Activated CD8-positive, alpha-beta memory T cell treated with anti-CD3 and anti-CD28 coated beads, Interleukin-2, amount 50 U/mL, for 1 hour (primary cell): ENCODE results near the gene ALK.

Experiments used
- DNase-seq: peaks from one replicate; pipeline ENCODE4 v3.0.0-alpha.2; 2020; ENCODE audit errors: extremely low read depth

ALK gene

DNA sequence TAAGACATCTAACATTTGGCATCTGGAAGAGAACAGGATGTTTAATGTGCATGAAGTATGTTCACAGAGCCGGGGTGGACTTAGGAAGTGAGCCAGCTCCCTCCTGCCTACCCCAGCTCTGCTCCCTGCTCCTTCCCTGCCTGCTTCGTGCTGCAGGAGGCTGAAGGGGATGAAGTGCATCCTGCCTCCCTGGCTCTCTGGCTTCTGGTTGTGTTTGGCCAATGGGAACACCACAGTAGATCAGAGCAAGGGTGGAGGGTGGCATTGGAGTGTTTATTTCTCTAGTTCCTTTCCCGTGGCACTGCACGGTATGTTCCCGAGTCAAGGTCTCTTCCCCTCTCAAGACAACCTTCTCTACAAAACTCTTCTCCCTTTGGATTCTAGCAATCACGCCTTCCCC lies 426.3 kb downstream of the ALK start:
- DNase-seq, result no peak

DNA sequence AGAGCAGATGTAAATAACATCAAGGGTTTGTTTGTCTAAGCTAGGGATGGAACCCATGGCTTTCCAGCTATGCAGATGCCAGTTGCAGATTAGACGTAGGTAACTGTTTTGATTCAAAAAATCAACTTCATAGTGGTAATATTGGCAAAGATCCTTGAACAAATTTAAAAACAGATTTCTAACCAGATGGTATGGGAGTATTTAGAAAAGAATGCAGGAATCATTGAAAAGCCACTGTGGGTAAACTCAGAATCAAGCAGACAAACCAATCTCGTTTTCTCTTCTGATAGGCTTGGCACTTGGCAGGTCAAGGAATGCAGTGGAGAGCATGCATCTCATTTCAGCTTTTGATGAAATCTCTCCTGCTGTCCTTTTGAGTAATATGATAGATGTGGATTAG lies 428.7 kb downstream of the ALK start:
- DNase-seq, result no peak

DNA sequence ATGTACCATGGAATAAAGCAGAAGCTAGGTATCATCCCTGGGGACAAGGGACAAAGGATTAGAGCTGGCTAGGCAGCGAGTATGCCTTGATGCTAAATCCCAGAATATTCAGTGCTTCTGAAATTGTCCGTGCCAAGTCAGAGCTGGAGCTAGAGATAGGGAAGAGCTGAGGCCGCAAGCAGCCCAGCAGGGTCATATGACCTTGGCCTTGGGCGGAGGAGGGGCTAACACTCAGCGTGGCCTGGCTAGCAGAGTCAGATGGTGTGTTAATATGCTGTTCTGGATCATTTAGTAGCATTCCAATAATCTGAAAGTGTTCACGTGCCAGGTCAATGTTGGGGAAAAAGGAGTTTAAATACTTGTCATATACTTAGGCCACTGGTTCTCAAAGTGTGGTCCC lies 431.3 kb downstream of the ALK start:
- DNase-seq, result no peak

DNA sequence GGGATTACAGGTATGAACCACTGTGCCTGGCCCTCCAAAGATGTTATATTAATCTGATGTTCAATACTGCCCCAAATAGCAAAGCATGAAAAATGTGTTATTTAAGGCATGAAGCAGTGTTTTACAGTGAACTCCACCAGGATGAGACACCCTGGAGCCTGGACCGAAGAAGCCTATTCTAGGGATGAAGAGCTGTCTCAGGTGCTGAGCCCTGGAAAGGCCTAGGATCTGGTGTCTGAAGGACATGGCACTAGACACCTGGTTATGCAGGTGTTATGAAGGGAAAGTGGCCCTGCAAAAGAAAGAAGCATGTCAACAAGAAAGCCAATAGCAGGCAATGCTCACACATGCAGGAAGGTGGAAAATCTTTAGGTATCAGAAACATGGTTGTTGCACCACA lies 431.8 kb downstream of the ALK start:
- DNase-seq, result no peak

DNA sequence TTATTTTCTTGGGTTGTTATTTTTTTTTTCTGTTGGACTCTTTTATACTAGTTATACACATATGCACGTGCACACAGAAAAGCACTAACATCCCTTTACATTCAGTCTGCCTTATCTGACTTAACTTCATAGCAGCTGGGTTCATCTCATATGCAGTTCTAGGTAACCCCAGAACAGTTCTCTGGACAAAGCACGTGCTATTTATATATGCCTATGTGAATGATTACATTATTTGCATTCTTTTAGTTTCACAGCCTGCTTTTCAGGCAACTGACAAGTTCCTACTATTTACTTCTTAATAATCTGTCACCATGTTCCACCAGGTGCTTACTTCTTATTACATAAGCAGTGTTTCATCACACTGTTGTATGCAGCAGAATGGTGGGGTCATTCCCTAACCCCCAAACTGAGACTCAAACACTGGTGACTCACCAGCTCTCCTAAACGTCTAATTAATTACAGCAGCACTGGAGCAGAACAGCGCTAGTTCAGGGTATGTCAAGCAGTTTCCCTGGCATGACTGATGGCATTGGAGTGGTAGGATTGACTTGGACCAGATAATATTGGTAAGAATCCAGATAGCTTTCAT lies 433.3 kb downstream of the ALK start:
- no peak for DNase-seq

DNA sequence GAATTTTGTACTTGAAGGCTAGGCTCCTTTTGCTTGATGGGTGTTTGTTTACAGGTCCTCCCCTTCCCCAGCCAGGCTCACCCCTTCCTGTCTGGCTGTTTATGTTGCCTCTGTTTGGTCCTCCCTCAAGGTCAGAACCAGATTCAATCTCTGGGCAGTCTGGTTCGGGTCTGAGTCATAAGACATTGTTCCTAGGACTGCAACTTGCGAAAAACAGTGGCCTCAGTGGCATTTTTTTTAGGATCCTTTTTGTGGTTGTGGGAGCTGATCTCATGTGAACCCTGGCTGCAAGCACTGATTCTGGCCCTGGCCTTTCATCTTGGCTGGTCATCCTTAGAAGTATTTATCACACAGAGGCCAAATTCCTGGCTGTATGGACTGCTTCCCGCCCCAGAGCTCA lies 435.8 kb downstream of the ALK start:
- DNase-seq, result no peak

DNA sequence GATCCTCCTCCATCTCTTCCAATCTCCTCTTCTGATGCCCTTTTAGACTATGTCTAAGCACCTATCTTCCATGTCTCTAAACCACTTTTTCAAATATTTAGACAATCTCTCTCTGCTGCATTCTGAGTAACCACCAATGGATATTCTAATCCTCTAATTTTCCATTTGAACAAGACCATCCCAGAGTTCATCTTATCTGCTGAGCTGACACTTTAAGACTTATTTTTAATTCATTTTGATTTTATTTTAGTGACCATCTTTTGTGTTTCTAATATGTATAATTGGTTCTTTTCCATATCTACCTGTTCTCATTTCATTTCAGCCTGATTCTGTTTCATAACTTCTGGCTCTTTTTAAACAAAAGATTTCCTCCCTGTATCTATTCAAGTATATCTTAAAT lies 436.3 kb downstream of the ALK start:
- no peak for DNase-seq

DNA sequence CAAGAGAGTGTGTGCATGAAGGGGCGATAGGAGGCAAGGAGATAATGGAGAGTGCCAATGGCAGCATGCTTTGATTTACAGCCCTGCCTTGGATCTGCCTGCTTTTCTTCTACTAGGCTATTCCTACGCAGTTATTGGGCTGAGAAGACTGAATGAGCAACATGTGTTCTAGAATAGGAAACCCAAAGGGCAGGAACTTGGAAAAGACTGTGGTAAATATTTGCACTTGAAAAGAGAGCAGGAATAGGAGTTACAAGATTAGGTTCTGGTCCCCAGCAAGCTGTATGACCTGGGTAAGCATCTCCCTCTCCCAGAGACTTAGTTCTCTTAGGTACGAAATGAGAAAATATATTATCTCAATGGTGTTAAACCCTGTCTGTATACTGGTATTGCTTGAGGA lies 438.5 kb downstream of the ALK start:
- DNase-seq, result no peak

DNA sequence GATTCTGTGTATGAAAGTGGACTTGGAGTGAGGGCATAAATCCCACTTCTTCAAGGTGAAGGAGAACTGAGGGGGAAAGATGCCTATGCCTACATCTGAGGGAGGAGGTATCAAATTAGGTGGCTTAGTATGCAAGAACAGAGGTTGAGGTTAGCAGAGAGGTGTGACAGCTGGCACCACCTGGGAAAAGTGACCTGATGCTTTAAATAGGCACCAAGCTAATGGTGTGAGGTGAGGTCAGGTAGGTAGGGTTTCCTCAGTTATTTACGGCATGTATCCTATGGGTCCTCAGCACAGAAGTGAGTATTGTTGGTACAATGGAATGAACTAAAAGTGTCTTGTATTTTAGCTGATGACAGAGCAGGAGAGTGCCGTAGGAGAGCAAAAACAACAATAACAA lies 439.0 kb downstream of the ALK start:
- DNase-seq, result no peak

DNA sequence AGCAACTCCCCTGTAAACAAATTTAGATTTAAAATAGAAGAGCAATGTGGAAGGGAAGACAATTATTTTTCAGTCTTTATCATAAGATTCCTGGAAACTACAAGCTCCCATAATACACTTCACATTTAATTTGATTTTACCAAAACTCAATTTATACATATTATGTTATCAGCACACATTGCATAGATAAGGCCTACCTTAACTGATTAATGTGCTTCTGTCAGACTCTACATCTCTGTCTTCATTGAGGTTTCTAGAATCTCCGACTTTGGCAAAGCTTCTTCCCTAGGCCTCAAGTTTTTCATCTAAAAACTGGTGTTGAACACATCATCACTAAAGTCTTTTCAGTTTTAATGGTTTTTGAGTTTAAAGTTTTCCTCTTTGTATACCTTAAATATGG lies 440.1 kb downstream of the ALK start:
- no peak for DNase-seq

DNA sequence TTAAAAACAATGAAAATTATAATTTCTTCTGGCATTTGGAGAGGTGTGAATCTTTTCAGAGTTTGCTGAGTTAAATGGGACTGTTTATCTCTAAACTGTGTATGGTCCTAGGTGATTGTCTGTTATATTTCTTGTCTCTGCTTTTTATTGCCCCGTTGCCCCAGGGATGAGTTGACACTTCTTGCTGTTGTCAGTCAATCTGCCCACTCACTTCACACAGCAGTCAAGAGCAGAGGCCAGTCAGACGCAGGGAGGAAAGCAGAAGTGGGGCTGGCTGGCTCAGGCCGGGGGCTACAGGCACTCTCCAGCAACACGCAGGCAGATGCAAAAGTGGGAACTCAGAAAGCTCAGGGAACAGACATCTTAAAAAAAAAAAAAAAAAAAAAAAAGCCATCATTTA lies 441.0 kb downstream of the ALK start:
- DNase-seq, result no peak

DNA sequence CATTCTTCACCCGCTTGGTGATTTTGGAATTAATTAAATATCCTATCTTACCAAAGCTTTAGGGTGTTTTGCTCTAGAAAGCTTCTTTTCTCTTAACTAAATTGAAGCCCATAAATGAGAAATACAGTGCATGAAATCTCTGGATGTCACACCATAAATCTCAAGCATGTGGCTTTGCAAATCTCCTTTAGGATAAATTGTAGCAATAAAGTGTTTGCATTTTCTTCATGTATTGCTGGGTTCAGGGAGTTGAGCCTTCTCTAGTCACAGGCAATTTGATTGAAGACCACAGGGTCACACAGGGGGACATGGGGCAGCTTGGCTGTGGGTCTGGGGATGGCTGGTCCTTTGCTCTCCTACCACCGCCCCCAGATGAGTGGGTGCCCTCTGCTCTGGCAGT lies 442.0 kb downstream of the ALK start:
- no peak for DNase-seq

DNA sequence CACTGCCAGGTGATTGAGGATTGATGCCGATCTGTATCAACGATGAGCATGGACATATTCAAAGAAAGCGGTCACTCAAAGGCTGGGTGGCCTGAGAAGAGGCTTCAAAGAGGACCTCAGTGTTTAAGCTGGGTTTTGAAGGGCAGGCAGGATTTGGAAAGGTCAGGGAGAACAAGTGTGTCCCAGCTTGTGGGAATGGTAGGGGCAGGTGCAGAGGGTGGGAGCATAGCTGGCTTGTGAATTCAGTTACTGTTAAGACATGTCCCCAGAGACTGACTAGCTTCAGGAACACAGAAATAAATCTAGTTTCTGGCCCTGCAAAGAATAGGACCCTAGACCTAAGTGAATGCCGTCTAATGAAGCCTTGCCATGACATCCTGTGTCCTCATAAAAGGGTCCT lies 442.7 kb downstream of the ALK start:
- DNase-seq, result no peak

DNA sequence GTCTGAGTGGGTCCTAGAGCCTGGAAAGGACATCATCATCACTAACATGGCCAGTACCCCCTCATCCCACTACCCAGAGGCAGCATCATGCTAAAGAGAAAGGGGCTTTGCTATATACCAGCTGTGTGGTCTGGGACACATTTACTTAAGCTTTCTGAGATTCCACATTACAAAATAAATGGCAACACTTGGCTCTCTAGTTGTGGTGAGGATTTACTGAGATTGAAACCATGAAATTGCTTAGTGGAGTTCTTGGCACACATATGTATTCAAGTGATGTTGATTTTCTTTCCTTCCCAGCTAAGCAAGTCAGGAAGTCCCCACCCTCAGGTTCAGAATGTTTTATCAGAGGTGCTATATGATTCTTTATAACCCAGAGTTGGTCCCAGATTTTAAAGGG lies 444.2 kb downstream of the ALK start:
- DNase-seq, result no peak

DNA sequence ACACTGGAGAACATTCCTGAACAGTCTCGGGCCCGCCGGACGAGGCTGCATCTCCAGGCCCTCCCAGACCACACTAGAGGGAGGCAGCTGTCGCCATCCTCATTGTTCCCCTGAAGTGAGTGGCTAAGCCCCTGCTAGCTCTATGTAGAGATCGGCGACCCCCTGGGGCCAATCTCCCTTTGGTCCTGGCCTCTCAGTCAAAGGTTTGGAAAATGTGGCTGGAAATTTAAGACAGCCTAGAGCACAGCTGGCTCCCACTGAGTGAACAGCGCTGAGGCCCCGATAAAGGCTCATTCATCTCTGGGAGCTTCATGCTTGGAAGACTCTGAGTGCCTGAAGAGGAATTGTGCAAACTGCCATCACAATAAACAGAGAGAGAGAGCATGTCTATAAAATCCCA lies 445.9 kb downstream of the ALK start:
- DNase-seq, result no peak

DNA sequence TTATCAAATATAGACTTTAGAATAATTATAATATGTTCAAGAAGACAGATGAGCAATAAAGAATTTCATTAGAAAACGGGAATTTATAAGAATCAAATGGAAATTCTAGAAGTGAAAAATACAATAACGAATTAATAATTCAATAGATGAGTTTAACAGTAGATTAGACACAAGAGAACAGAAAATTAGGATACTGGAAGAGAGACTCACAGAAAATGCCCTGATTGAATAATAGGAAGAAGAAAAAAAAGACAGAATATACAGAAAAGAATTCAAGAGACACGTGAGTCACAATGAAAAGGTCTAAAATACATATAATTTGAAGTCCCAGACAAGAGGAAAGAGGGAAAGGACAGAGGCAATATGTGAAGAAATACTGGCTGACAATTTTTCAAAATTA lies 451.4 kb downstream of the ALK start:
- no peak for DNase-seq

DNA sequence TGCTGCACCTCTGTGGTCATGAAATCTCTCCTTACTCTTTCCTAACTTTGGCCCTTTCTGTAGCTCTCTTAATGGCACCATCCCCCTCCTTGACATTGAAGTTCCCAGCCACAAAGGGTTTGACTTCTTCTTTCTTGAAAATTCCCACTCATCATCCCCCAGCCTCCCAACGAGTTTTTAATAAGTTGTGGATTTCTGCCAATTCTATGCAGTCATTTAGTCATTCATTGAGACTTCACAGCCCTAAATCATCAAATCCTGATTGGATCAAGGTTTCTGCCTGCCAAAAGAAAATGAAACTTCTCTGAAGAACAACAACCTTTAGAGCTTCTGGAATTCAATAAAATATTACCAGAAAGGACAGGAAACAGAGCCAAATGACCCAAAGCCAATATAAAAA lies 451.9 kb downstream of the ALK start:
- DNase-seq, result no peak

DNA sequence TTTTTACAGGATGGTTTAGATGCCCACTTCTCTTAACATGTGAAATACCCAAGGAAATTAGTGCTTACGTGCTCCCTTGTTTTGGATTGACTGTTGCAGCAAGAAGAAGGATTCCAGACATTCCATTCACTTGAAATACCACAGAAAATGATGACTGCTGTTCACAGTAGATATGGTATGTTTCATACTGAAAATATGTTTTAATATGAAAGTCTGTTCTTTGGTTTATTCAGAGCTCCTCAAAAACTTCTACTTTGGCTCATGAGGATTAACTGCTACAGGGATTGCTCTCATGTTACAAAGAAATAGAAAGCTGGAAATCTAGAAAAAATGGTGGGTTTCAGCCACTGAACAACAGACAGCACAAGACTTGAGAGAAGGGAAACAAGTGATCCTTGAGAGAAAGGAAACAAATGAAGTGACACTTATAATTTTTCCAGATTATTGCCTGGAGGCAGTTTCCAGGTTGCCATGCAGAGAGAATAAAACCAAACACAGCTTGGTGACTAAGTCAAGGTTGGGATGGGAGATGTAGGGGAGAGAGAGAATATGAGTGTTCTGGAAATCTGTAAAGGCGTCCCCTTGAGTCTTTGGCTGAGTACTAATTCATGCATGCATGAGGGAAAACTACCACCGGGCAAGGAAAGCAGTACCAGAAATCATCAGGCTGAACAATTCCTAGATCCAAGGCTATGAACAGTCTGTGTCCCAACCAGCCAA lies 458.0 kb downstream of the ALK start:
- no peak for DNase-seq

DNA sequence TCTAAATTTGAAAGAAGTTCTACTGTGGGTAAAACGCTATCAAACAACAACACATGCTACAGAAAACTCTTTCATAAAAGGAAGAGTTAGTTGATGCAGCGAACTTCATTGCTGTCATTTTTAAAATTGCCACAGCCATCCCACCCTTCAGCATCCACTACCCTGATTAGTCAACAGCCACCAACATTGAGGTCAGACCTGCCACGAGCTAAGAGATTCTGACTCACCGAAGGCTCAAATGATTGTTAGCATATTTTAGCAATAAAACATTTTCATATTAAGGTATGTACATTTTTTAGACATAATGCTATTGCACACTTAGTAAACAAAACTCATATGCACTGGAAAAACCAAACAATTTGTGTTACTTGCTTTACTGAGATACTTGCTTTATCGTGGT lies 459.1 kb downstream of the ALK start:
- no peak for DNase-seq

DNA sequence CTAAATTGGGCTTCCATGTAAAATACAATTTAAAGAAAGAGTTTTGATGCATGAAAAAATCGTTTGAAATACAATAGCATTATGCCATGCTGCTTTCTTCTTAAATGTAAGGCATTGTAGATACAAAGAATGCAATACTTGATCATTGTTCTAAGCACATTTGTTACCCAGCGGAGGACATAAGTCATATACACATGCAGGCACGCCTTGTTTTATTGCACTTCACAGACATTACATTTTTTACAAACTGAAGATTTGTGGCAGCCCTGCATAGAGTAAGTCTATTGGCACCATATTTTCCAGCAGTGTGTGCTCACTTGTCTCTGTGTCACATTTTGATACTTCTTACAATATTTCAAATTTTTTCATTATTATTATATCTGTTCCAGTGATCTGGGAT lies 461.2 kb downstream of the ALK start:
- DNase-seq, result no peak

DNA sequence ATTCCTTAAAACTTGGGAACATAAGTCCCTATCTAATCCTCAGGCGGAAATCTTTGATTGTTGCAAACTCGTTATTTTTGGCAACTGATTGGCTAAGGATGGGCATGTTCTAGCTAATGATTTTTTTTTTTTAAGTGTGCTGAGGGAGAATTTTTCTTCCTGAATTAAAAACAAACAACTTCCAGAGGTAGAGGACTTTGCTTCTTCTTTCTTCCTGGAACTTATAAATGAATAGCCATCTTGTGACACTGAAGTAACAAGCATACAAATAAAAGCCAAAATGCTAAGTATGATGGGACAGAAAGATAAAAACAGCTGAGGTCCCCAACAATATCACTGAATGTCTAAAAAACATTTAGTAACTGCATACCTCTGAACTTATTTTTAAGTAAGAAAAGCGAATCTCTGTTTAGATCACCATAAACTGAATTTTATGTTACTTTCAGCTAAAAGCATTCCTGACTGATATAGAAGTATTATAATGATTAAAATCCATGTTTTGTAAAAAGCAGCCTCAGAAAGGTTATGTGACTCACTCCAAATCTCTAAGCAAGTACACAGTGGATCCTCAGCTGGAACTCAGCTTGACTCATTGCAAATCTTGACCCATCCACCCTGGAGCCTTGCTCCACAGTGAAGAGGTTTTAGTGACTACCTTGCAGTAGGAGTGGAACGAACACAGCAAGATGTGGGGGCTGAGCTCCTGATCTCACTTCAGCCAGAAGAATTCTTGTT lies 461.8 kb downstream of the ALK start:
- DNase-seq, result no peak

DNA sequence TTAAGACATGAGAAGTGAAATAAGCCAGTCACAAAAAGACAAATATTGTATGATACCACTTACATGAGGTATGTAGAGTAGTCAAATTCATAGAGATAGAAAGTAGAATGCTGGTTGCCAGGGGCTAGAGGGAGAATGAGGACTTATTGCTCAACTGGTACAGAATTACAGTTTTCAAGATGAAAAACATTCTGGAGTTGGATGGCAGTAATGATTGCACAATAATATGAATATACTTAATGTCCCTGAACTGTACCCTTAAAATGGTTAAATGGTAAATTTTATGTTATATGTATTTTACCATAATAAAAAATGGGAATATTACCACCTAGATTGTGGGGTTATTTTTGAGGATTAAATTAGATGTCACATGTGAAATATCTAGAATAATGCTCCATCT lies 465.0 kb downstream of the ALK start:
- DNase-seq, result no peak

DNA sequence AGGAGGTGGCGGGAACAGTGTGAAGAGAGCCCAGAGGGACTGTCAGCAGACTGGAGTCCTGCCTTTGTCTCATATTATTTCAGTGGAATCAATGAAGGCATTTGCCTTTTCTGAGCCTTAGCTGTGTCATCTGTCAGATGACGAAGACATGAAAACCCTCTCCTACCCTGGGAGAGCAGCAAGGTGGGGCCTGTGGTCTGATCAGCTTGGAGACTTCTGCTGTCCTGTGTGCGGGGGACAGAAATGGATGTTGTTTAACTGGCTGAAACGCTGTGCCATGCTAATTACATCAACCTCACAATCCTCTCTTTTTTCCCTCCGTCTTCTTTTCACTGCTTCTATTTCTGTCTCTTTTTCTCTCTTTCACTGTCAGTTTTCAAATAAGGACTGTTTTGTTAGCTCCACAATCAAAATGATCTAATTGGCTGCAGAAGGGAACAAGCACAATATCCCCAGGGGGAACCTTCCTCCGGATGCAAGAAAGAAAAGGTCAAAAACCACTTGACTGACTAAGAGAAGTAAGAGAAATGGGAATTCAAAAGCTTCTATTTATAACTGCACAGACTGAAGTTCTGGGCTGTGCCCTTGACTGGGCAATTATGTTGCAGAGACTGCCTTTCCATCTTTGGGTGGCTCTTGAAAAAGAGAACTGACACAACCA lies 466.1 kb downstream of the ALK start:
- no peak for DNase-seq
